ENCODE data around the gene KLHL25. TPM values are rescaled to one million over a fixed set of nuclear protein-coding genes. Genes with fewer than 3 reads are reported as not detected.

KLHL25 gene
- total and polyA plus RNA-seq, 2 of the 13 experiments (the other 11 are each of a cell fraction or from before 2014, with no cell fraction given) = 3.7 to 8.2 TPM

DNA sequence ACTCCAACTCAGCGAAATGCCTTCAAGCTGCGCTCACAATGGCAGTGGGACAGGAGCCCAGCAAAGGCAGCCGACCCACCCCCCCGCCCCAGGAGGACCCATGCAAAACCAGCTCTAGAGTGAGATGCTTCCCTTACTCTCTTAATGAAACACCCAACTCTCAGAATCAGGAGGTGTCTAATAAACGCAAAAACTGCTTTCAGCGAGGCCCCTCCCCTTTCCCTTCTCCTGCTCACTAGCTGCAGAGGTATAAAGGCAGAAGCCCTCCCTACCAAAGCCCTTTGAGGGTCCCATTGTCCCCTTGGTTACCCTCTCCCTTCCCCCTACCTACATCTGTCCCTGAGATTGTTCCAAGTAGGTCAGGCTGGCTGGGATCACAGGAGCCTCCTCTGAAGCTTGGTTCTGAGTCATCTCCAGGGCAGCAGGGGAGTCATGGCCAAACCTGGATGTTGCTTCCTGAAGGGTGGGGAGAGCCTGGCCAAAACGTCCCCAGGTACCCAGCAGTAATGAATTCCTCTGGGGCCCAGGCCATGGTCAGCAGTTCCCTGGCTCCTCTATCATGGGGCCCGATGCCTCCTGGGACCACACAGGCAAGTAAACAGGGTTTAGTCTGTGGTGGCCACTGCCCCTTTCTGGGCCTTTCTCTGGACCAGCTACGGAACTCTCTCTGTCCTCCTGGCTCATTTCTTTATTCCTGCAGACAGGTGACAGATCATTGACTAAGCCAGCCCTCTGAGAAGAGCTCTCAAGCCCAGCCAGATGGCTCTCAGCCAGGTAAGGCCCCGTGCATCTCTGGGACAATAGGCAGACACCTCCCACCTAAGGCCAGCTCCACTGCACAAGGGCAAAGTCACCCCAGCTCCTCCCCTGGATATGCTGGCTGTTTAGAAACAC lies 8.6 kb downstream of the KLHL25 start:
- Histone ChIP-seq H3K27me3 (ENCODE audit: control insufficient read depth in 1 of 2, insufficient read depth in 2 of 2, low read length in 2 of 2) (no peaks in the 10 kb centered on the region), H3K4me3 (replicated peaks in 1 of 3; ENCODE audit: insufficient read depth in 1 of 3, low read depth in 2 of 3, low read length in 3 of 3) (peak overlapping the region in 1 of 3 experiments; percentile 11; a peak in 1 of 6 replicates), H3K79me2 (ENCODE audit: insufficient read depth, low read length) (peaks cover 43% of the 10 kb centered on the region), H3K4me1 (ENCODE audit: insufficient read depth, low read length) (peaks cover 64% of the 10 kb centered on the region), H3K27ac (ENCODE audit: extremely low read length, insufficient read depth, low read length) (peak overlapping the region; percentile 60), H2AFZ (ENCODE audit: low read length) (no peak overlapping the region), H3K9me3 (ENCODE audit: low read length) (no peaks in the 10 kb centered on the region), H4K20me1 (ENCODE audit: insufficient read depth, low read length) (peaks cover 4% of the 10 kb centered on the region; the same call in 1 of the 2 replicates), H3K9ac (ENCODE audit: insufficient read depth, low read depth, low read length) (peak overlapping the region; percentile 21; the same call in 1 of the 2 replicates), H3K36me3 (replicated peaks in 1 of 2; ENCODE audit: control insufficient read depth in 1 of 2, insufficient read depth in 2 of 2, low read length in 2 of 2) (no peaks in the 10 kb centered on the region), H3K4me2 (ENCODE audit: low read depth, low read length) (peak overlapping the region; percentile 56)
- ChIA-PET CTCF (ENCODE audit: low intra/inter-chr PET ratio, low total read pairs) (no interaction called here), POLR2A (interaction anchor here (0.9 kb wide), 1 partner anchor 14 kb away, joined by 3 read pairs; no protein-coding TSS in a partner anchor)
- intact Hi-C loops (cut with micrococcal nuclease; ENCODE audit: unreplicated experiment) = no loop called here
- DNase-seq (ENCODE audit: low spot score) = peak; percentile 79
- in situ Hi-C loops (cut with HindIII; ENCODE audit: extremely low pct_ligation_motif_present, low pct_unique_long_range_greater_than_20kb) = no loop called here
- peak; percentile 87 for ATAC-seq
- FAIRE-seq = peak; percentile 82
- no TSS peak for BruUV-seq (replicated peaks)
- WGBS (ENCODE audit: low lambda C conversion rate) = 63% methylated on average over 6 of the region's 10 CpGs
- no peak for TF ChIP-seq NONO (IDR thresholded peaks at IDR 0.05)
- no peak for TF ChIP-seq NONO (CRISPR knock-in tag; conservative IDR thresholded peaks at IDR 0.05)
- TF ChIP-seq, protein P1, sequence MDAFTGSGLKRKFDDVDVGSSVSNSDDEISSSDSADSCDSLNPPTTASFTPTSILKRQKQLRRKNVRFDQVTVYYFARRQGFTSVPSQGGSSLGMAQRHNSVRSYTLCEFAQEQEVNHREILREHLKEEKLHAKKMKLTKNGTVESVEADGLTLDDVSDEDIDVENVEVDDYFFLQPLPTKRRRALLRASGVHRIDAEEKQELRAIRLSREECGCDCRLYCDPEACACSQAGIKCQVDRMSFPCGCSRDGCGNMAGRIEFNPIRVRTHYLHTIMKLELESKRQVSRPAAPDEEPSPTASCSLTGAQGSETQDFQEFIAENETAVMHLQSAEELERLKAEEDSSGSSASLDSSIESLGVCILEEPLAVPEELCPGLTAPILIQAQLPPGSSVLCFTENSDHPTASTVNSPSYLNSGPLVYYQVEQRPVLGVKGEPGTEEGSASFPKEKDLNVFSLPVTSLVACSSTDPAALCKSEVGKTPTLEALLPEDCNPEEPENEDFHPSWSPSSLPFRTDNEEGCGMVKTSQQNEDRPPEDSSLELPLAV (CRISPR knock-in tag; conservative IDR thresholded peaks at IDR 0.05; ENCODE audit: low read depth) = no peak
- no peak for TF ChIP-seq SOX13 (IDR thresholded peaks at IDR 0.05)
- peak in 1 of 2 experiments; percentile 80; a peak in 2 of 4 replicates for TF ChIP-seq SOX13 (CRISPR knock-in tag; conservative IDR thresholded peaks at IDR 0.05 in 1 of 2, IDR thresholded peaks at IDR 0.05 in 1 of 2)
- TF ChIP-seq KAT7 (CRISPR knock-in tag; IDR thresholded peaks at IDR 0.05; ENCODE audit: borderline replicate concordance) = no peak
- TF ChIP-seq, protein P2, sequence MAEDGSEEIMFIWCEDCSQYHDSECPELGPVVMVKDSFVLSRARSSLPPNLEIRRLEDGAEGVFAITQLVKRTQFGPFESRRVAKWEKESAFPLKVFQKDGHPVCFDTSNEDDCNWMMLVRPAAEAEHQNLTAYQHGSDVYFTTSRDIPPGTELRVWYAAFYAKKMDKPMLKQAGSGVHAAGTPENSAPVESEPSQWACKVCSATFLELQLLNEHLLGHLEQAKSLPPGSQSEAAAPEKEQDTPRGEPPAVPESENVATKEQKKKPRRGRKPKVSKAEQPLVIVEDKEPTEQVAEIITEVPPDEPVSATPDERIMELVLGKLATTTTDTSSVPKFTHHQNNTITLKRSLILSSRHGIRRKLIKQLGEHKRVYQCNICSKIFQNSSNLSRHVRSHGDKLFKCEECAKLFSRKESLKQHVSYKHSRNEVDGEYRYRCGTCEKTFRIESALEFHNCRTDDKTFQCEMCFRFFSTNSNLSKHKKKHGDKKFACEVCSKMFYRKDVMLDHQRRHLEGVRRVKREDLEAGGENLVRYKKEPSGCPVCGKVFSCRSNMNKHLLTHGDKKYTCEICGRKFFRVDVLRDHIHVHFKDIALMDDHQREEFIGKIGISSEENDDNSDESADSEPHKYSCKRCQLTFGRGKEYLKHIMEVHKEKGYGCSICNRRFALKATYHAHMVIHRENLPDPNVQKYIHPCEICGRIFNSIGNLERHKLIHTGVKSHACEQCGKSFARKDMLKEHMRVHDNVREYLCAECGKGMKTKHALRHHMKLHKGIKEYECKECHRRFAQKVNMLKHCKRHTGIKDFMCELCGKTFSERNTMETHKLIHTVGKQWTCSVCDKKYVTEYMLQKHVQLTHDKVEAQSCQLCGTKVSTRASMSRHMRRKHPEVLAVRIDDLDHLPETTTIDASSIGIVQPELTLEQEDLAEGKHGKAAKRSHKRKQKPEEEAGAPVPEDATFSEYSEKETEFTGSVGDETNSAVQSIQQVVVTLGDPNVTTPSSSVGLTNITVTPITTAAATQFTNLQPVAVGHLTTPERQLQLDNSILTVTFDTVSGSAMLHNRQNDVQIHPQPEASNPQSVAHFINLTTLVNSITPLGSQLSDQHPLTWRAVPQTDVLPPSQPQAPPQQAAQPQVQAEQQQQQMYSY (CRISPR knock-in tag; IDR thresholded peaks at IDR 0.05) = no peak
- no peak for TF ChIP-seq ZNF879 (CRISPR knock-in tag; IDR thresholded peaks at IDR 0.05)
- TF ChIP-seq NCOA5 (CRISPR knock-in tag; IDR thresholded peaks at IDR 0.05) = no peak
- TF ChIP-seq CCDC6 (CRISPR knock-in tag; IDR thresholded peaks at IDR 0.05) = no peak
- peak; percentile 27; the same call in 1 of the 2 replicates for TF ChIP-seq SAP130 (CRISPR knock-in tag; IDR thresholded peaks at IDR 0.05; ENCODE audit: low read depth)
- no peak for TF ChIP-seq ZFP36L1 (CRISPR knock-in tag; IDR thresholded peaks at IDR 0.05)
- TF ChIP-seq XRCC5 (optimal IDR thresholded peaks at IDR 0.05; ENCODE audit: low read length) = peak; percentile 17
- TF ChIP-seq, protein P3, sequence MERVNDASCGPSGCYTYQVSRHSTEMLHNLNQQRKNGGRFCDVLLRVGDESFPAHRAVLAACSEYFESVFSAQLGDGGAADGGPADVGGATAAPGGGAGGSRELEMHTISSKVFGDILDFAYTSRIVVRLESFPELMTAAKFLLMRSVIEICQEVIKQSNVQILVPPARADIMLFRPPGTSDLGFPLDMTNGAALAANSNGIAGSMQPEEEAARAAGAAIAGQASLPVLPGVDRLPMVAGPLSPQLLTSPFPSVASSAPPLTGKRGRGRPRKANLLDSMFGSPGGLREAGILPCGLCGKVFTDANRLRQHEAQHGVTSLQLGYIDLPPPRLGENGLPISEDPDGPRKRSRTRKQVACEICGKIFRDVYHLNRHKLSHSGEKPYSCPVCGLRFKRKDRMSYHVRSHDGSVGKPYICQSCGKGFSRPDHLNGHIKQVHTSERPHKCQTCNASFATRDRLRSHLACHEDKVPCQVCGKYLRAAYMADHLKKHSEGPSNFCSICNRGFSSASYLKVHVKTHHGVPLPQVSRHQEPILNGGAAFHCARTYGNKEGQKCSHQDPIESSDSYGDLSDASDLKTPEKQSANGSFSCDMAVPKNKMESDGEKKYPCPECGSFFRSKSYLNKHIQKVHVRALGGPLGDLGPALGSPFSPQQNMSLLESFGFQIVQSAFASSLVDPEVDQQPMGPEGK (CRISPR knock-in tag; IDR thresholded peaks at IDR 0.05) = peak; percentile 23; the same call in 1 of the 2 replicates

Data from HepG2 (cell line).